Ishikawa (cell line): ENCODE results near the gene DENND5A.

Experiments used
- CEBPB ChIP-seq: IDR thresholded peaks from 2 replicates; pipeline ENCODE4 v1.6.1; 2012
- CREB1 ChIP-seq: IDR thresholded peaks from 2 replicates; pipeline ENCODE4 v1.6.1; 2012; ENCODE audit warnings: low read depth
- EGR1 ChIP-seq: IDR thresholded peaks from 2 replicates; pipeline ENCODE4 v1.6.1; 2012
- EP300 ChIP-seq: IDR thresholded peaks from 2 replicates; pipeline ENCODE4 v1.6.1; 2012; ENCODE audit warnings: borderline replicate concordance
- FOXM1 ChIP-seq: IDR thresholded peaks from 2 replicates; pipeline ENCODE4 v1.6.1; 2012; ENCODE audit warnings: low read depth, borderline replicate concordance
- MAX ChIP-seq: IDR thresholded peaks from 2 replicates; pipeline ENCODE4 v1.6.1; 2012
- NFIC ChIP-seq: IDR thresholded peaks from 2 replicates; pipeline ENCODE4 v1.6.1; 2012
- RAD21 ChIP-seq: IDR thresholded peaks from 2 replicates; pipeline ENCODE4 v1.6.1; 2012; ENCODE audit warnings: low read depth
- REST ChIP-seq: IDR thresholded peaks from 2 replicates; pipeline ENCODE4 v1.6.1; 2012; ENCODE audit warnings: low read depth, mild to moderate bottlenecking
- TAF1 ChIP-seq: IDR thresholded peaks from 2 replicates; pipeline ENCODE4 v1.6.1; 2012; ENCODE audit warnings: low read depth, mild to moderate bottlenecking
- TCF12 ChIP-seq: IDR thresholded peaks from 2 replicates; pipeline ENCODE4 v1.6.1; 2012; ENCODE audit warnings: low read depth
- TEAD4 ChIP-seq: IDR thresholded peaks from 2 replicates; pipeline ENCODE4 v1.6.1; 2012
- USF1 ChIP-seq: IDR thresholded peaks from 2 replicates; pipeline ENCODE4 v1.6.1; 2012
- YY1 ChIP-seq: IDR thresholded peaks from 2 replicates; pipeline ENCODE4 v1.6.1; 2012; ENCODE audit warnings: low read depth
- ZBTB7A ChIP-seq: IDR thresholded peaks from 2 replicates; pipeline ENCODE4 v1.6.1; 2012; ENCODE audit warnings: low read depth

DENND5A gene

GRCh38 chr11:9169595-9170295 is 95.4 kb downstream of the DENND5A start:
- TF ChIP-seq RAD21 (no peak), MAX (no peak), EGR1 (no peak), TEAD4 (no peak), USF1 (no peak), FOXM1 (no peak), CEBPB (no peak), TAF1 (no peak), ZBTB7A (no peak), REST (no peak), TCF12 (no peak), CREB1 (no peak), NFIC (no peak), YY1 (no peak)

- no peak for TF ChIP-seq EGR1
- TF ChIP-seq ZBTB7A, result no peak
- no peak for TF ChIP-seq CEBPB
- no peak for TF ChIP-seq TEAD4
- no peak for TF ChIP-seq EP300
- TF ChIP-seq REST, result no peak
- TF ChIP-seq FOXM1, result no peak
- TF ChIP-seq USF1, result no peak
- no peak for TF ChIP-seq MAX
- no peak for TF ChIP-seq NFIC
- no peak for TF ChIP-seq CREB1
- no peak for TF ChIP-seq RAD21
Measured at GRCh38 chr11:9160166-9160565, 105.0 kb downstream of the DENND5A start.

- TF ChIP-seq EGR1 (no peak), ZBTB7A (no peak), YY1 (no peak), EP300 (no peak), CEBPB (no peak), TCF12 (no peak)
Measured at GRCh38 chr11:9158898-9159391, 106.2 kb downstream of the DENND5A start.

- no peak for TF ChIP-seq CEBPB
- TF ChIP-seq EP300, result no peak
- TF ChIP-seq NFIC, result no peak
- TF ChIP-seq FOXM1, result no peak
- TF ChIP-seq TEAD4, result no peak
- no peak for TF ChIP-seq EGR1
- TF ChIP-seq REST, result no peak
- no peak for TF ChIP-seq RAD21
- no peak for TF ChIP-seq USF1
- no peak for TF ChIP-seq YY1
- TF ChIP-seq ZBTB7A, result no peak
- no peak for TF ChIP-seq MAX
- TF ChIP-seq CREB1, result no peak
Measured at GRCh38 chr11:9155930-9156329, 109.2 kb downstream of the DENND5A start.
